ENCODE measurements around the gene LRP5.
A peak's percentile ranks its signal among the peaks of the same experiment; 100 is the strongest.
"Not testable (repeated sequence)": the region's sequence is repeated elsewhere in the genome, so short reads cannot be mapped to it uniquely, and the experiment has no call there.

Gene LRP5

GRCh38 chr11:68432874-68433273 is 120.5 kb downstream of the LRP5 start:
- Histone ChIP-seq H2AK5ac (ENCODE audit: low read length, severe bottlenecking) (no peak overlapping the region), H2BK5ac (ENCODE audit: low read depth, low read length, poor library complexity, severe bottlenecking) (no peak overlapping the region), H3K4me1 (ENCODE audit: control insufficient read depth, insufficient read depth, low read depth, low read length) (peaks cover 24% of the 10 kb centered on the region), H3K18ac (ENCODE audit: low read depth in 1 of 2, low read length in 2 of 2) (no peak overlapping the region), H3K79me1 (replicated peaks; ENCODE audit: low read length, poor library complexity, severe bottlenecking) (peaks cover 5% of the 10 kb centered on the region), H4K8ac (ENCODE audit: low read length) (no peak overlapping the region), H3K4me2 (ENCODE audit: low read length, poor library complexity, severe bottlenecking) (no peak overlapping the region), H3K36me3 (ENCODE audit: control insufficient read depth in 1 of 2, insufficient read depth in 2 of 2, low read depth in 1 of 2, low read length in 2 of 2) (peaks cover 26 to 78% of the 10 kb centered on the region in 2 experiments), H2AFZ (ENCODE audit: low read depth, low read length) (no peak overlapping the region), H3K9me3 (ENCODE audit: control insufficient read depth, low read length) (peaks cover 20% of the 10 kb centered on the region), H3K4ac (ENCODE audit: low read depth in 1 of 2, low read length in 2 of 2) (no peak overlapping the region), H4K91ac (ENCODE audit: low read length) (no peak overlapping the region), H3K14ac (ENCODE audit: low read length in 2 of 2) (no peak overlapping the region), H2BK15ac (ENCODE audit: low read depth, poor library complexity, severe bottlenecking) (no peak overlapping the region), H2BK12ac (ENCODE audit: low read length in 2 of 2) (no peak overlapping the region), H3K27ac (ENCODE audit: low read length, poor library complexity, severe bottlenecking) (no peak overlapping the region), H2BK120ac (ENCODE audit: low read depth, low read length) (no peak overlapping the region), H3K27me3 (ENCODE audit: control insufficient read depth in 1 of 2, insufficient read depth in 1 of 2, low read length in 2 of 2) (no peaks in the 10 kb centered on the region), H3K23ac (ENCODE audit: low read length in 2 of 2) (no peak overlapping the region), H3K4me3 (ENCODE audit: insufficient read depth in 1 of 2, low read depth in 1 of 2, low read length in 2 of 2) (peak overlapping the region in 1 of 2 experiments; percentile 31), H3K9ac (ENCODE audit: low read length) (no peak overlapping the region)
- WGBS, result 97% methylated on average over 17 of the region's 17 CpGs
- no peak for DNase-seq

- Histone ChIP-seq H3K36me3 (ENCODE audit: control insufficient read depth in 1 of 2, insufficient read depth in 2 of 2, low read depth in 1 of 2, low read length in 2 of 2) (peaks cover 26 to 79% of the 10 kb centered on the region in 2 experiments), H3K4me1 (ENCODE audit: control insufficient read depth, insufficient read depth, low read depth, low read length) (peaks cover 31% of the 10 kb centered on the region), H3K18ac (ENCODE audit: low read depth in 1 of 2, low read length in 2 of 2) (no peak overlapping the region), H2BK120ac (ENCODE audit: low read depth, low read length) (no peak overlapping the region), H3K79me1 (replicated peaks; ENCODE audit: low read length, poor library complexity, severe bottlenecking) (peaks cover 5% of the 10 kb centered on the region), H3K27me3 (ENCODE audit: control insufficient read depth in 1 of 2, insufficient read depth in 1 of 2, low read length in 2 of 2) (no peaks in the 10 kb centered on the region), H3K27ac (ENCODE audit: low read length, poor library complexity, severe bottlenecking) (no peak overlapping the region), H3K14ac (ENCODE audit: low read length in 2 of 2) (no peak overlapping the region), H3K4me2 (ENCODE audit: low read length, poor library complexity, severe bottlenecking) (no peak overlapping the region), H2BK5ac (ENCODE audit: low read depth, low read length, poor library complexity, severe bottlenecking) (no peak overlapping the region), H2BK12ac (ENCODE audit: low read length in 2 of 2) (no peak overlapping the region), H4K91ac (ENCODE audit: low read length) (no peak overlapping the region), H3K4ac (ENCODE audit: low read depth in 1 of 2, low read length in 2 of 2) (no peak overlapping the region), H2AFZ (ENCODE audit: low read depth, low read length) (no peak overlapping the region), H2AK5ac (ENCODE audit: low read length, severe bottlenecking) (no peak overlapping the region), H2BK15ac (ENCODE audit: low read depth, poor library complexity, severe bottlenecking) (no peak overlapping the region), H4K8ac (ENCODE audit: low read length) (no peak overlapping the region), H3K23ac (ENCODE audit: low read length in 2 of 2) (no peak overlapping the region), H3K9ac (ENCODE audit: low read length) (no peak overlapping the region), H3K9me3 (ENCODE audit: control insufficient read depth, low read length) (peaks cover 20% of the 10 kb centered on the region), H3K4me3 (ENCODE audit: insufficient read depth in 1 of 2, low read depth in 1 of 2, low read length in 2 of 2) (no peak overlapping the region)
- WGBS, result 98% methylated on average over 31 of the region's 31 CpGs
- no peak for DNase-seq
These were observed 121.2 kb downstream of the LRP5 start for GRCh38 chr11:68433541-68433940.

- H3K23ac ChIP-seq (ENCODE audit: low read length in 2 of 2); H3K4me3 ChIP-seq (ENCODE audit: insufficient read depth in 1 of 2, low read depth in 1 of 2, low read length in 2 of 2); H3K27me3 ChIP-seq (ENCODE audit: control insufficient read depth in 1 of 2, insufficient read depth in 1 of 2, low read length in 2 of 2); H2BK12ac ChIP-seq (ENCODE audit: low read length in 2 of 2); H3K4me2 ChIP-seq (ENCODE audit: low read length, poor library complexity, severe bottlenecking); H3K4ac ChIP-seq (ENCODE audit: low read depth in 1 of 2, low read length in 2 of 2); H3K18ac ChIP-seq (ENCODE audit: low read depth in 1 of 2, low read length in 2 of 2); H3K27ac ChIP-seq (ENCODE audit: low read length, poor library complexity, severe bottlenecking); DNase-seq; H3K79me1 ChIP-seq (replicated peaks; ENCODE audit: low read length, poor library complexity, severe bottlenecking); H2AK5ac ChIP-seq (ENCODE audit: low read length, severe bottlenecking); H2BK5ac ChIP-seq (ENCODE audit: low read depth, low read length, poor library complexity, severe bottlenecking); H4K8ac ChIP-seq (ENCODE audit: low read length); H3K14ac ChIP-seq (ENCODE audit: low read length in 2 of 2); H2AFZ ChIP-seq (ENCODE audit: low read depth, low read length); H2BK15ac ChIP-seq (ENCODE audit: low read depth, poor library complexity, severe bottlenecking); H2BK120ac ChIP-seq (ENCODE audit: low read depth, low read length); H3K9ac ChIP-seq (ENCODE audit: low read length); H4K91ac ChIP-seq (ENCODE audit: low read length): not testable (repeated sequence)
- Histone ChIP-seq H3K36me3 (ENCODE audit: control insufficient read depth in 1 of 2, insufficient read depth in 2 of 2, low read depth in 1 of 2, low read length in 2 of 2) (peaks cover 24 to 79% of the 10 kb centered on the region in 2 experiments), H3K4me1 (ENCODE audit: control insufficient read depth, insufficient read depth, low read depth, low read length) (peaks cover 36% of the 10 kb centered on the region), H3K9me3 (ENCODE audit: control insufficient read depth, low read length) (peaks cover 17% of the 10 kb centered on the region)
- WGBS, result 98% methylated on average over 5 of the region's 5 CpGs
These were observed 121.8 kb downstream of the LRP5 start for GRCh38 chr11:68434159-68434558.

- Histone ChIP-seq H2BK12ac (ENCODE audit: low read length in 2 of 2) (peak overlapping the region; percentile 8 to 14), H3K4me3 (ENCODE audit: insufficient read depth in 1 of 2, low read depth in 1 of 2, low read length in 2 of 2) (peak overlapping the region in 1 of 2 experiments; percentile 6), H3K27ac (ENCODE audit: low read length, poor library complexity, severe bottlenecking) (no peak overlapping the region), H3K14ac (ENCODE audit: low read length in 2 of 2) (no peak overlapping the region), H3K4me2 (ENCODE audit: low read length, poor library complexity, severe bottlenecking) (no peak overlapping the region), H3K27me3 (ENCODE audit: control insufficient read depth in 1 of 2, insufficient read depth in 1 of 2, low read length in 2 of 2) (no peaks in the 10 kb centered on the region), H4K91ac (ENCODE audit: low read length) (peak overlapping the region; percentile 28), H3K4ac (ENCODE audit: low read depth in 1 of 2, low read length in 2 of 2) (peak overlapping the region in 1 of 2 experiments; percentile 45), H3K9ac (ENCODE audit: low read length) (peak overlapping the region; percentile 80), H3K9me3 (ENCODE audit: control insufficient read depth, low read length) (no peaks in the 10 kb centered on the region), H3K4me1 (ENCODE audit: control insufficient read depth, insufficient read depth, low read depth, low read length) (peaks cover 54% of the 10 kb centered on the region), H2AFZ (ENCODE audit: low read depth, low read length) (no peak overlapping the region), H3K23ac (ENCODE audit: low read length in 2 of 2) (no peak overlapping the region), H2BK120ac (ENCODE audit: low read depth, low read length) (peak overlapping the region; percentile 45), H3K79me1 (replicated peaks; ENCODE audit: low read length, poor library complexity, severe bottlenecking) (peaks cover 5% of the 10 kb centered on the region), H4K8ac (ENCODE audit: low read length) (peak overlapping the region; percentile 66), H2BK15ac (ENCODE audit: low read depth, poor library complexity, severe bottlenecking) (peak overlapping the region; percentile 21), H2BK5ac (ENCODE audit: low read depth, low read length, poor library complexity, severe bottlenecking) (no peak overlapping the region), H2AK5ac (ENCODE audit: low read length, severe bottlenecking) (peak overlapping the region; percentile 7), H3K18ac (ENCODE audit: low read depth in 1 of 2, low read length in 2 of 2) (peak overlapping the region in 1 of 2 experiments; percentile 10), H3K36me3 (ENCODE audit: control insufficient read depth in 1 of 2, insufficient read depth in 2 of 2, low read depth in 1 of 2, low read length in 2 of 2) (peaks cover 10 to 68% of the 10 kb centered on the region in 2 experiments)
- 89% methylated on average over 16 of the region's 16 CpGs for WGBS
- DNase-seq, result no peak
These were observed 123.9 kb downstream of the LRP5 start for GRCh38 chr11:68436162-68436888.
